GM12878 (cell line): ENCODE results near the gene NECTIN1.

Experiments used
- HDAC6 ChIP-seq: fragments of 200-600 bp; sonication (generic); IDR thresholded peaks from one replicate; pipeline ENCODE4 v1.8.0; 2017; ENCODE audit warnings: antibody characterized with exemption; ENCODE audit not compliant: unreplicated experiment
- IRF3 ChIP-seq: fragments of 450-650 bp; IDR thresholded peaks from 2 replicates; pipeline ENCODE4 v1.6.1; 2014; ENCODE audit warnings: mild to moderate bottlenecking
- TF ChIP-seq, protein P1 (sequence below), 3 experiments: IDR thresholded peaks in 2 of 3; conservative IDR thresholded peaks in 1 of 3; 2 replicates each; pipeline ENCODE4 v1.5.1; 2011; ENCODE audit warnings: low read depth in 3 of 3, low read length in 3 of 3, mild to moderate bottlenecking in 3 of 3, control low read depth in 2 of 3, moderate library complexity in 2 of 3, inconsistent platforms in 1 of 3, mixed read lengths in 1 of 3; ENCODE audit not compliant: control insufficient read depth in 2 of 3, insufficient read depth in 1 of 3; ENCODE audit errors: extremely low read depth in 1 of 3

GRCh38 chr11:119612814-119613213, 116.2 kb downstream of the NECTIN1 start:
- TF ChIP-seq, protein P1, sequence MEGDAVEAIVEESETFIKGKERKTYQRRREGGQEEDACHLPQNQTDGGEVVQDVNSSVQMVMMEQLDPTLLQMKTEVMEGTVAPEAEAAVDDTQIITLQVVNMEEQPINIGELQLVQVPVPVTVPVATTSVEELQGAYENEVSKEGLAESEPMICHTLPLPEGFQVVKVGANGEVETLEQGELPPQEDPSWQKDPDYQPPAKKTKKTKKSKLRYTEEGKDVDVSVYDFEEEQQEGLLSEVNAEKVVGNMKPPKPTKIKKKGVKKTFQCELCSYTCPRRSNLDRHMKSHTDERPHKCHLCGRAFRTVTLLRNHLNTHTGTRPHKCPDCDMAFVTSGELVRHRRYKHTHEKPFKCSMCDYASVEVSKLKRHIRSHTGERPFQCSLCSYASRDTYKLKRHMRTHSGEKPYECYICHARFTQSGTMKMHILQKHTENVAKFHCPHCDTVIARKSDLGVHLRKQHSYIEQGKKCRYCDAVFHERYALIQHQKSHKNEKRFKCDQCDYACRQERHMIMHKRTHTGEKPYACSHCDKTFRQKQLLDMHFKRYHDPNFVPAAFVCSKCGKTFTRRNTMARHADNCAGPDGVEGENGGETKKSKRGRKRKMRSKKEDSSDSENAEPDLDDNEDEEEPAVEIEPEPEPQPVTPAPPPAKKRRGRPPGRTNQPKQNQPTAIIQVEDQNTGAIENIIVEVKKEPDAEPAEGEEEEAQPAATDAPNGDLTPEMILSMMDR (IDR thresholded peaks at IDR 0.05 in 2 of 3, conservative IDR thresholded peaks at IDR 0.05 in 1 of 3; ENCODE audit: control insufficient read depth in 2 of 3, extremely low read depth in 1 of 3, insufficient read depth in 1 of 3, low read depth in 3 of 3, low read length in 3 of 3), result no peak
- TF ChIP-seq IRF3, result no peak
- TF ChIP-seq HDAC6, result no peak
